ENCODE results near the gene EML3.
"Not testable (repeated sequence)": the region's sequence is repeated elsewhere in the genome, so short reads cannot be mapped to it uniquely, and the experiment has no call there.

Gene EML3, protein sequence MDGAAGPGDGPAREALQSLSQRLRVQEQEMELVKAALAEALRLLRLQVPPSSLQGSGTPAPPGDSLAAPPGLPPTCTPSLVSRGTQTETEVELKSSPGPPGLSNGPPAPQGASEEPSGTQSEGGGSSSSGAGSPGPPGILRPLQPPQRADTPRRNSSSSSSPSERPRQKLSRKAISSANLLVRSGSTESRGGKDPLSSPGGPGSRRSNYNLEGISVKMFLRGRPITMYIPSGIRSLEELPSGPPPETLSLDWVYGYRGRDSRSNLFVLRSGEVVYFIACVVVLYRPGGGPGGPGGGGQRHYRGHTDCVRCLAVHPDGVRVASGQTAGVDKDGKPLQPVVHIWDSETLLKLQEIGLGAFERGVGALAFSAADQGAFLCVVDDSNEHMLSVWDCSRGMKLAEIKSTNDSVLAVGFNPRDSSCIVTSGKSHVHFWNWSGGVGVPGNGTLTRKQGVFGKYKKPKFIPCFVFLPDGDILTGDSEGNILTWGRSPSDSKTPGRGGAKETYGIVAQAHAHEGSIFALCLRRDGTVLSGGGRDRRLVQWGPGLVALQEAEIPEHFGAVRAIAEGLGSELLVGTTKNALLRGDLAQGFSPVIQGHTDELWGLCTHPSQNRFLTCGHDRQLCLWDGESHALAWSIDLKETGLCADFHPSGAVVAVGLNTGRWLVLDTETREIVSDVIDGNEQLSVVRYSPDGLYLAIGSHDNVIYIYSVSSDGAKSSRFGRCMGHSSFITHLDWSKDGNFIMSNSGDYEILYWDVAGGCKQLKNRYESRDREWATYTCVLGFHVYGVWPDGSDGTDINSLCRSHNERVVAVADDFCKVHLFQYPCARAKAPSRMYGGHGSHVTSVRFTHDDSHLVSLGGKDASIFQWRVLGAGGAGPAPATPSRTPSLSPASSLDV

DNA sequence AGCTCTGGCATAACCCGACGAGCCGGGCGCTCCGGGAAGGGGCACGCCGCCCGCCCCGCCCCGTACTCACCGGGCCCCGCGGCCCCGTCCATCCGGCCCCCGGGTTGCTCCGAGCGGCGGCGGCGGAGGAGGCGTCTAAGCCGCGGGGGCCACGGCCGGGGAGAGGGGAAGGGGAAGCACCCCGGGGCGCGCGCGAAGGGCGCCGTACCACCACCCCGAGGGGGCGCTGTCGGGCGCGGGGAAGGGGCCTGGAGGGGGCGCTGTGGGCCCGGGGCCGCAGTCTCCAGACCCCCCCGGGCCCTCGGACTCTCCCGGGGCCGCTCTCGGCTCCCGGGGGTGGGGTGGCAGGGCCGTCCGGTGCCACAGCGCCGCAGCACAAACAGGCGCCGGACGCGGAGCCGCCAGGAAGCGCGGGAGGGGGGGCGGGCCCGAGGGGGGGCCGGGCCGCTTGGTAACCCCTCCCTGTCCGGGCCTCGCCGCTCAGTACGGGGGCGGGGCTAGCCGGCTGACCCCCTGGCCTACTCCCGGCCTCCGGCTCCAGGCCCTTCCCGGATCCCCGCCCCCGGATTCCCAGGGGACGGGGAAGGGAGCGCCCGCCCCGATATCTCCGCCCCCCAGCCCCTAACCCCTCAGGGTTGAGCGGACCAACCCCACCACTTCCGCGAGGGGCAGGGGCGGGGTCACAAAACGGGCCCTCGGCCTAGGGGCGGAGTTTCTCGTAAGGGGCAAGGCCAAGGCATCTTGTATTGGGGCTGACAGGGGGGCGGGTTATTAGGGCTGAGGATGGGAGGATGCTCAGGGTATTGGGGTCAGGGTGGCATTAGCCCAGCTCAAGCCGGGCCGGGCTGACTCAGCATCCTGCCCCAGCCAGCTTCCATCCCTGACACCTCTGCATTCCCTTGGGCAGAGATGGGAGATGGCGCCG, at the start of gene EML3, which contains the start of gene ROM1:
EML3 (minus strand) TSS at position 410 of the 925 bp plus-strand sequence; CDS start at position 92, 318 bp downstream.
ROM1 (plus strand) TSS at position 892 of the 925 bp plus-strand sequence; CDS start at position 917, 25 bp downstream.
- no peak for DNase-seq (ENCODE audit: low read depth)
- peak within 1 kb of the TSS; percentile 76 for H3K4me3 ChIP-seq (ENCODE audit: low read length)
- TF ChIP-seq, protein P1, sequence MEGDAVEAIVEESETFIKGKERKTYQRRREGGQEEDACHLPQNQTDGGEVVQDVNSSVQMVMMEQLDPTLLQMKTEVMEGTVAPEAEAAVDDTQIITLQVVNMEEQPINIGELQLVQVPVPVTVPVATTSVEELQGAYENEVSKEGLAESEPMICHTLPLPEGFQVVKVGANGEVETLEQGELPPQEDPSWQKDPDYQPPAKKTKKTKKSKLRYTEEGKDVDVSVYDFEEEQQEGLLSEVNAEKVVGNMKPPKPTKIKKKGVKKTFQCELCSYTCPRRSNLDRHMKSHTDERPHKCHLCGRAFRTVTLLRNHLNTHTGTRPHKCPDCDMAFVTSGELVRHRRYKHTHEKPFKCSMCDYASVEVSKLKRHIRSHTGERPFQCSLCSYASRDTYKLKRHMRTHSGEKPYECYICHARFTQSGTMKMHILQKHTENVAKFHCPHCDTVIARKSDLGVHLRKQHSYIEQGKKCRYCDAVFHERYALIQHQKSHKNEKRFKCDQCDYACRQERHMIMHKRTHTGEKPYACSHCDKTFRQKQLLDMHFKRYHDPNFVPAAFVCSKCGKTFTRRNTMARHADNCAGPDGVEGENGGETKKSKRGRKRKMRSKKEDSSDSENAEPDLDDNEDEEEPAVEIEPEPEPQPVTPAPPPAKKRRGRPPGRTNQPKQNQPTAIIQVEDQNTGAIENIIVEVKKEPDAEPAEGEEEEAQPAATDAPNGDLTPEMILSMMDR (conservative IDR thresholded peaks at IDR 0.05; ENCODE audit: low read depth, low read length) = peak; percentile 80

DNA sequence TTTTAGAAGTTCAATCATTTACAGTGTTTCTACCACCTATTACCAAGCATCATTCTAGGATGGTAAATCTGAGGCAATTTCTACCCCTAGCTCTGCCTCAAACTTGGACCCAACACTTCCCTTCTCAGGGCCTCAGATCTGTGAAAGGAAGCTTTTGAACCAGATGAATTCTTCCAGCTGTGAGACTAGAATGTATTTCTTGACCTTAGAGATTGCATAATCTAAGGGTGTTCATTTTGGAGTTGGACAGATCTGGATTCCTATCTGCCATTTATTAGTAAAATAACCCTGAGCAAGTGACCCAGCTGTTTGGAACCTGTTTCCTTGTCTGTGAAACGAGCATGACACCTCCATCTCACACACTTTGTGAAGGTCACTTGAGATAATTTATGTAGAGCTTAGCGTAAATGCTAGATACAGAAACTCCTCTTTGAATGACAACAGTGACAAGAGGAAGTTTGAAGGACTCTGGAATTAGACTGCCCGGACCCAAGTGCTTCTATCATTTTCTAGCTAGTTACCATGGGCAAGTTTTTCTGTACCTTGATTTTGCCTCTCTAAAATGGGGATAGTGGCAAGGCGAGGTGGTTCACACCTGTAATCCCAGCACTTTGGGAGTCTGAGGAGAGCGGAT, 44.3 kb upstream of the EML3 start:
- DNase-seq (ENCODE audit: low read depth) = no peak
- TF ChIP-seq, protein P1 (conservative IDR thresholded peaks at IDR 0.05; ENCODE audit: low read depth, low read length) = no peak

DNA sequence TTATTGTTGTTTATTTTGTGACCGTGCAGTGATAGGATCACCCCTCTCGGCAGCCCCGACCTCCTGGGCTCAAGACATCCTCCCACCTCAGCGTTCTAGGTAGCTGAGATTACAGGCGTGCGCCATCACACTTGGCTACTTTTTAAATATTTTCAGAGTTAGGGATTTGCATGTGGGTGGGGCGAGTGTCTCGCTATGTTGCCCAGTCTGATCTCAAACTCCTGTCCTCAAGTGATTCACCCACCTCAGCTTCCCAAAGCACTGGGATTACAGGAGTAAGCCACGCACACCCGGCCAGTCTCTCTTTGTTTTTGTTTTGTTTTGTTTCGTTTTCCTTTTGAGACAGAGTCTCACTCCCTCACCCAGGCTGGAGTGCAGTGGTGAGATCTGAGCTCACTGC, 41.7 kb upstream of the EML3 start:
- TF ChIP-seq, protein P1 (conservative IDR thresholded peaks at IDR 0.05; ENCODE audit: low read depth, low read length) = no peak
- H3K4me3 ChIP-seq (ENCODE audit: low read length) = no peak overlapping the region
- DNase-seq (ENCODE audit: low read depth) = no peak

More for the DNA sequence above, 44.3 kb upstream of the EML3 start:
- H3K4me3 ChIP-seq (ENCODE audit: low read length) = no peak overlapping the region

DNA sequence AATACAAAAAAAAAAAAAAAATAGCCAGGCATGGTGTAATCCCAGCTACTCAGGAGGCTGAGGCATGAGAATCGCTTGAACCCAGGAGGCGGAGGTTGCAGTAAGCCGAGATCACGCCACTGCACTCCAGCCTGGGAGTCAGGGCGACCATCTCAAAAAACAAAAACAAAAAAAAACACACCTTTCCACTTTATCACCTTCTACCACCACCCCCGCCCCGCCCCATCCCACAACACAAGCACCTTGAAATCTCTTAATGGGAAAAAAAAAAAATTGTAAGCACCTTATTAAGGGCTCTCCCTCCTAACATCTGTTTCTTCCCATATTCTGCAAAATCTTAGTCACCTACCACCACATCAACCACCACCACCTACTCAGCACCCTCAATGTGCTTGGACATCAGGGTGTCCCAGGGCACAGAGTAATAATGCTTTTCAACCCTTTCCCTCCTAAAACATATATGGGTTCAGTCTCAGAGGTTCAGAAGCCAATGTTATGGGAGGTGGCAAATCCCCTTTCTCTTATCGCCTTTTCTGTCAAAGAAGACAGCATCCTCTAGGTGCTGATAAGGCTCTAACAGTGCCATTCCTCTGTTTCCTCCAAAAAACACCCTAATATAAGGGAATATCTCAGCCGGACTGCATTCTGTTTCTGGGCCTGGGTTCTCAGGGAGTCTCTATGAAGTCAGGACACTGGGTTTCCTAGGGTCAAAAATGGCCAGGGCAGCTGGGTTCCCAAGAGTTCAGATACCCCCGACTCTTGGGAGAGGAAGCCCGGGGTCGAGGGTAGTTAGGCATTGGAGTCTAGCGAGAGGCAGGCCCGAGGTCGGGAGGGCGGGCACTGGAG, 39.8 kb upstream of the EML3 start:
- H3K4me3 ChIP-seq (ENCODE audit: low read length) = peak overlapping the region; percentile 78
- TF ChIP-seq, protein P1 (conservative IDR thresholded peaks at IDR 0.05; ENCODE audit: low read depth, low read length) = no peak
- no peak for DNase-seq (ENCODE audit: low read depth)

DNA sequence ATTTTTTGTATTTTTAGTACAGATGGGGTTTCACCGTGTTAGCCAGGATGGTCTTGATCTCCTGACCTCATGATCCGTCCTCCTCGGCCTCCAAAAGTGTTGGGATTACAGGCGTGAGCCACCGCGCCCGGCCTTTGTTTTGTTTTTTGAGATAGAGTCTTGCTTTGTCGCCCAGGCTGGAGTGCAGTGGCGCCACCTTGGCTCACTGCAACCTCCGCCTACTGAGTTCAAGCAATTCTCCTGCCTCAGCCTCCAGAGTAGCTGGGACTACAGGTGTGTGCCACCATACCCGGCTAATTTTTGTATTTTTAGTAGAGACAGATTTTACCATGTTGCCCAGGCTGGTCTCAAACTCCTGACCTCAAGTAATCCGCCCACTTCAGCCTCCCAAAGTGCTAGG, 37.7 kb upstream of the EML3 start:
- not testable (repeated sequence) for H3K4me3 ChIP-seq (ENCODE audit: low read length); DNase-seq (ENCODE audit: low read depth)

DNA sequence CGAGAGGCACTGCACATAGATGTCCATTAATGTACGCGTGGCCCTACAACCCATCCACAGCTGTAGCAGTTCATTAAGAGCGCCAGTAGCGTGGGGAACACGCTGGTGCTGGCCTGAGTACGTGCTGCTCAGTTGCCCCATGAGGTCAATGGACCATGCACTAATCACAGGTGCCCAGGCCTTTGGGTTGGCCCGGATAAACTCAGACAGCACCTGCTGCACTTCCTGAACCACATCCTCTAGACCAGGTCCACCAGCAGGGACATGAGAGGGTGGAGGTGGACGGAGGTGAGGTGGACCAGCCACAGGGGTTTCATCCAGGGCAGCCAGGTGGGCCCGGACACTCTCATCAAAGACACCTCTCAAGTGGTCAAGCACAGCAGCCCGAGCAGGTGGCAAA, 36.9 kb upstream of the EML3 start:
- TF ChIP-seq, protein P1 (conservative IDR thresholded peaks at IDR 0.05; ENCODE audit: low read depth, low read length) = no peak
- no peak for DNase-seq (ENCODE audit: low read depth)
- no peak overlapping the region for H3K4me3 ChIP-seq (ENCODE audit: low read length)
